Astrocyte (in vitro differentiated cells and primary cell): ENCODE measurements around the gene IGFBP5. TPM values are rescaled to one million over a fixed set of nuclear protein-coding genes. Genes with fewer than 3 reads are reported as not detected.
A peak's percentile ranks its signal among the peaks of the same experiment; 100 is the strongest.

ENCODE experiments used
- DNase-seq: peaks from one replicate; pipeline ENCODE4 v3.0.0-alpha.2; 2010; ENCODE audit warnings: low read depth
- FAIRE-seq: peaks from 2 replicates; lab custom pipeline; 2011; peaks lifted over from hg19 to GRCh38; lab: Jason Lieb, UNC
- H2AFZ ChIP-seq: 2 replicates; pipeline ENCODE4 v1.6.0; 2012; ENCODE audit warnings: low read depth, low read length, inconsistent platforms
- H3K27ac ChIP-seq: 2 replicates; pipeline ENCODE4 v1.5.1; 2011; ENCODE audit warnings: low read depth, low read length, inconsistent platforms
- H3K27me3 ChIP-seq: 2 replicates; pipeline ENCODE4 v1.6.0; 2011; ENCODE audit warnings: low read length, inconsistent platforms; ENCODE audit not compliant: insufficient read depth
- H3K36me3 ChIP-seq: 2 replicates; pipeline ENCODE4 v1.5.1; 2011; ENCODE audit warnings: low read length, inconsistent platforms; ENCODE audit not compliant: insufficient read depth
- H3K4me1 ChIP-seq: 2 replicates; pipeline ENCODE4 v1.5.1; 2011; ENCODE audit warnings: low read length, inconsistent platforms; ENCODE audit not compliant: insufficient read depth
- H3K4me2 ChIP-seq: 2 replicates; pipeline ENCODE4 v1.6.0; 2012; ENCODE audit warnings: low read length, inconsistent platforms
- H3K4me3 ChIP-seq: 2 replicates; pipeline ENCODE4 v1.5.1; 2011; ENCODE audit warnings: low read depth, mild to moderate bottlenecking, low read length, inconsistent platforms; ENCODE audit not compliant: insufficient read depth
- H3K79me2 ChIP-seq: 2 replicates; pipeline ENCODE4 v1.6.0; 2012; ENCODE audit warnings: mild to moderate bottlenecking, low read length, inconsistent platforms; ENCODE audit not compliant: insufficient read depth
- H3K9ac ChIP-seq: 2 replicates; pipeline ENCODE4 v1.6.0; 2012; ENCODE audit warnings: mild to moderate bottlenecking, low read length, inconsistent platforms
- H3K9me3 ChIP-seq: 2 replicates; pipeline ENCODE4 v1.5.1; 2012; ENCODE audit warnings: low read depth, mild to moderate bottlenecking, low read length, inconsistent platforms; ENCODE audit not compliant: insufficient read depth
- H4K20me1 ChIP-seq: 2 replicates; pipeline ENCODE4 v1.6.0; 2012; ENCODE audit warnings: low read length, inconsistent platforms; ENCODE audit not compliant: insufficient read depth
- H3K27ac Mint-ChIP-seq: one replicate; pipeline ENCODE4 v1.8.0; 2021; ENCODE audit warnings: mild to moderate bottlenecking, mixed read lengths; ENCODE audit not compliant: unreplicated experiment
- H3K27me3 Mint-ChIP-seq: one replicate; pipeline ENCODE4 v1.8.0; 2021; ENCODE audit warnings: low read depth, mixed read lengths; ENCODE audit not compliant: unreplicated experiment
- H3K36me3 Mint-ChIP-seq: one replicate; pipeline ENCODE4 v1.8.0; 2021; ENCODE audit warnings: low read depth, mixed read lengths; ENCODE audit not compliant: unreplicated experiment
- H3K4me1 Mint-ChIP-seq: one replicate; pipeline ENCODE4 v1.8.0; 2021; ENCODE audit warnings: low read depth, mixed read lengths; ENCODE audit not compliant: unreplicated experiment
- H3K4me3 Mint-ChIP-seq: one replicate; pipeline ENCODE4 v1.8.0; 2021; ENCODE audit warnings: mild to moderate bottlenecking, moderate library complexity, mixed read lengths; ENCODE audit not compliant: unreplicated experiment
- H3K9me3 Mint-ChIP-seq: one replicate; pipeline ENCODE4 v1.8.0; 2021; ENCODE audit warnings: mild to moderate bottlenecking, mixed read lengths; ENCODE audit not compliant: unreplicated experiment
- EZH2 ChIP-seq: IDR thresholded peaks from 2 replicates; pipeline ENCODE4 v1.6.1; 2012; ENCODE audit warnings: mild to moderate bottlenecking, low read length, inconsistent platforms; ENCODE audit not compliant: insufficient read depth
- total RNA-seq: library from RNA; stranded (reverse); gene quantifications from 2 replicates; pipeline ENCODE4 v1.2.1, GENCODE V29; 2021
- TF ChIP-seq, protein P1 (sequence below): IDR thresholded peaks from 2 replicates; pipeline ENCODE4 v1.5.1; 2011; ENCODE audit warnings: low read depth, mild to moderate bottlenecking, inconsistent platforms, low read length, moderate library complexity; ENCODE audit not compliant: insufficient read depth

The IGFBP5 gene
- total RNA-seq, 1 donor from 2014 or later, result 422 TPM

GRCh38 chr2:216711348-216711747 lies 16.0 kb upstream of the IGFBP5 start:
- Mint-ChIP-seq H3K36me3 (no peaks in the 10 kb centered on the region), H3K9me3 (peaks cover 4% of the 10 kb centered on the region), H3K4me1 (peaks cover 35% of the 10 kb centered on the region), H3K27ac (peak overlapping the region; percentile 63), H3K27me3 (no peaks in the 10 kb centered on the region), H3K4me3 (no peak overlapping the region)
- Histone ChIP-seq H3K27me3 (no peaks in the 10 kb centered on the region), H3K4me1 (peaks cover 24% of the 10 kb centered on the region), H2AFZ (no peak overlapping the region), H4K20me1 (no peaks in the 10 kb centered on the region), H3K4me2 (peak overlapping the region; percentile 46), H3K9ac (peak overlapping the region; percentile 21), H3K9me3 (no peaks in the 10 kb centered on the region), H3K27ac (peak overlapping the region; percentile 9), H3K4me3 (no peak overlapping the region), H3K79me2 (no peaks in the 10 kb centered on the region), H3K36me3 (no peaks in the 10 kb centered on the region)
- DNase-seq (no peak), FAIRE-seq (no peak)
- TF ChIP-seq EZH2, result no peak
- TF ChIP-seq, protein P1, sequence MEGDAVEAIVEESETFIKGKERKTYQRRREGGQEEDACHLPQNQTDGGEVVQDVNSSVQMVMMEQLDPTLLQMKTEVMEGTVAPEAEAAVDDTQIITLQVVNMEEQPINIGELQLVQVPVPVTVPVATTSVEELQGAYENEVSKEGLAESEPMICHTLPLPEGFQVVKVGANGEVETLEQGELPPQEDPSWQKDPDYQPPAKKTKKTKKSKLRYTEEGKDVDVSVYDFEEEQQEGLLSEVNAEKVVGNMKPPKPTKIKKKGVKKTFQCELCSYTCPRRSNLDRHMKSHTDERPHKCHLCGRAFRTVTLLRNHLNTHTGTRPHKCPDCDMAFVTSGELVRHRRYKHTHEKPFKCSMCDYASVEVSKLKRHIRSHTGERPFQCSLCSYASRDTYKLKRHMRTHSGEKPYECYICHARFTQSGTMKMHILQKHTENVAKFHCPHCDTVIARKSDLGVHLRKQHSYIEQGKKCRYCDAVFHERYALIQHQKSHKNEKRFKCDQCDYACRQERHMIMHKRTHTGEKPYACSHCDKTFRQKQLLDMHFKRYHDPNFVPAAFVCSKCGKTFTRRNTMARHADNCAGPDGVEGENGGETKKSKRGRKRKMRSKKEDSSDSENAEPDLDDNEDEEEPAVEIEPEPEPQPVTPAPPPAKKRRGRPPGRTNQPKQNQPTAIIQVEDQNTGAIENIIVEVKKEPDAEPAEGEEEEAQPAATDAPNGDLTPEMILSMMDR, result no peak

DNA sequence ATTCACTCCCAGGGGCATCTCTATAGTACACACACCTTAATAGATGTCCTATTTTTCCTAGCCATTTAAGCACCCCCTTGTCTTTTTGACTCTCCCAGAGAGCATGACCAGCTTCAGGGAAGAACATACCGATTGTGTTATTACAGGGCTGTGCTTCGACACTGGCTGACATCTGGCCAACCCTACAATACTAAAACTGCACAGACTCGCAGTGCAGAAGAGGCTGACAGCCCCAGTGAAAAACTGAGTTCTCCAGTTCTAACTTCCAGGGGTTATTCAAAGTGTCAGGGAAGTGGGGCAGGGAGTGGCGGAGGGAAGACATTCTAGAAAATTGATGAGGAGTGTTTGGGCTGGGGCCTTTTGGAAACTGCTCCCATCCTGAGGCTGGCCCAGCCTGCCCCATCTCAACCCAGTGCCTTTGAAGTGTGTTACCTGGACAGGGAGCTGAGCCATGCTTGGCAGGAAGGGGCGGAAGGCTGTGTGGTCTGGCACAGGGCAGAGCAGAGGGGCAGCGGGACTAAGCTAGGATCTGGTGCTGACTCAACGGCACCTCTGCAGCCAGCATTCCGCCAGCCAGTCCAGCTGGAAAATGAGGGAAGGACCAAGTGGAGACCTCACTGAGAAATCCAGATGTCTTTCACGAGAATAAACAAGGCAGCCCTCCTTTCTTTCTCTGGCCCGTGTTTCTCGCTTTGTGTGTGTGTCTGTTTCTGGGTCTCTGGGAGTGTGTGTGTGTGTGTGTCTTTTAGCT lies 15.4 kb upstream of the IGFBP5 start:
- H3K27me3 ChIP-seq, result no peaks in the 10 kb centered on the region
- H4K20me1 ChIP-seq, result no peaks in the 10 kb centered on the region
- H3K9ac ChIP-seq, result peak overlapping the region; percentile 21
- peak overlapping the region; percentile 9 for H3K27ac ChIP-seq
- peak overlapping the region; percentile 46 for H3K4me2 ChIP-seq
- H3K27ac Mint-ChIP-seq, result peak overlapping the region; percentile 63
- peaks cover 4% of the 10 kb centered on the region for H3K9me3 Mint-ChIP-seq
- H2AFZ ChIP-seq, result peak overlapping the region; percentile 23
- H3K4me1 ChIP-seq, result peaks cover 24% of the 10 kb centered on the region
- H3K36me3 ChIP-seq, result no peaks in the 10 kb centered on the region
- H3K79me2 ChIP-seq, result no peaks in the 10 kb centered on the region
- no peaks in the 10 kb centered on the region for H3K9me3 ChIP-seq
- no peak overlapping the region for H3K4me3 Mint-ChIP-seq
- H3K4me3 ChIP-seq, result no peak overlapping the region
- no peak for TF ChIP-seq EZH2
- TF ChIP-seq, protein P1, result no peak
- peaks cover 35% of the 10 kb centered on the region for H3K4me1 Mint-ChIP-seq
- H3K27me3 Mint-ChIP-seq, result no peaks in the 10 kb centered on the region
- DNase-seq, result peak; percentile 84
- no peaks in the 10 kb centered on the region for H3K36me3 Mint-ChIP-seq
- FAIRE-seq, result no peak

GRCh38 chr2:216702756-216703155 lies 7.4 kb upstream of the IGFBP5 start:
- no peak overlapping the region for H3K4me3 ChIP-seq
- no peaks in the 10 kb centered on the region for H4K20me1 ChIP-seq
- H2AFZ ChIP-seq, result no peak overlapping the region
- no peaks in the 10 kb centered on the region for H3K9me3 ChIP-seq
- no peaks in the 10 kb centered on the region for H3K79me2 ChIP-seq
- no peaks in the 10 kb centered on the region for H3K36me3 ChIP-seq
- H3K27me3 Mint-ChIP-seq, result no peaks in the 10 kb centered on the region
- H3K4me1 Mint-ChIP-seq, result no peaks in the 10 kb centered on the region
- no peaks in the 10 kb centered on the region for H3K9me3 Mint-ChIP-seq
- TF ChIP-seq EZH2, result no peak
- TF ChIP-seq, protein P1, result no peak
- no peak overlapping the region for H3K4me2 ChIP-seq
- H3K27ac ChIP-seq, result no peak overlapping the region
- H3K36me3 Mint-ChIP-seq, result no peaks in the 10 kb centered on the region
- peaks cover 11% of the 10 kb centered on the region for H3K4me1 ChIP-seq
- no peak overlapping the region for H3K9ac ChIP-seq
- H3K4me3 Mint-ChIP-seq, result no peak overlapping the region
- DNase-seq (no peak), FAIRE-seq (no peak)
- H3K27me3 ChIP-seq, result no peaks in the 10 kb centered on the region
- no peak overlapping the region for H3K27ac Mint-ChIP-seq
